ENCODE measurements around the gene MORN4.

DNA sequence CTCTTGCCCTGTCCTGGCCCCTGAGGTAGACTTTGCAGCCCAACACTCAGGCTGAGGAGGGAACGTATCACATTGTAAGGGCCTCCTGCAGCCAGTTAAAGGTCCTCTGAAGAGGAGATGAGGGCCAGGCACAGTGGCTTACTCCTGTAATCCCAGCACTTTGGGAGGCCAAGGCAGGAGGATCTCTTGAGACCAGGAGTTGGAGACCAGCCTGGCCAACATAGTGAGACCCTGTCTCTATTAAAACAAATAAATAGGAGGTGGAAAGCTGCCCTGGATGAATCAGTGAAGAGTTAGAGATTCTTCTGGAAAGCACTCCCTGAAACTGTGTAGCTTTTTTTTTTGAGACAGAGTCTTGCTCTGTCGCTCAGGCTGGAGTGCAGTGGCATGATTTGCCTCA lies 46.1 kb downstream of the MORN4 start:
- TF ChIP-seq CTCF (IDR thresholded peaks at IDR 0.05) (no peak), RCOR1 (IDR thresholded peaks at IDR 0.05; ENCODE audit: low read length) (no peak), POLR2AphosphoS5 (IDR thresholded peaks at IDR 0.05; ENCODE audit: low read depth, low read length) (no peak), FOSL2 (IDR thresholded peaks at IDR 0.05; ENCODE audit: borderline replicate concordance, low read depth) (no peak), CHD2 (IDR thresholded peaks at IDR 0.05; ENCODE audit: low read length, partially characterized antibody) (no peak)
